GM23338 (cell line): Measurements from ENCODE around the gene CDH4. TPM values are rescaled to one million over a fixed set of nuclear protein-coding genes. Genes with fewer than 3 reads are reported as not detected.

Experiments
- ATAC-seq: fragments of 200-7000 bp; cut with Tn5 transposase; 3 replicates; pipeline ENCODE4 v1.9.1; 2020
- DNase-seq: peaks from one replicate; pipeline ENCODE4 v3.0.0-alpha.2; 2015; ENCODE audit warnings: low spot score
- H2AFZ ChIP-seq: fragments of 200-600 bp; sonication (generic); 2 replicates; pipeline ENCODE4 v1.8.0; 2016; ENCODE audit warnings: antibody characterized with exemption, mild to moderate bottlenecking, moderate library complexity
- H3F3A ChIP-seq: fragments of 200-600 bp; sonication (generic); replicated peaks from 2 replicates; pipeline ENCODE4 v1.8.0; 2017; ENCODE audit warnings: antibody characterized with exemption, mixed run types, low read depth
- H3K27ac ChIP-seq: fragments of 200-600 bp; sonication (generic); 2 replicates; pipeline ENCODE4 v1.6.1; 2016; ENCODE audit warnings: low read depth
- H3K27me3 ChIP-seq: fragments of 200-600 bp; sonication (generic); 2 replicates; pipeline ENCODE4 v1.8.0; 2016; ENCODE audit warnings: mild to moderate bottlenecking, mixed run types, moderate library complexity; ENCODE audit not compliant: insufficient read depth
- H3K36me3 ChIP-seq: fragments of 200-600 bp; sonication (generic); 2 replicates; pipeline ENCODE4 v1.8.0; 2016; ENCODE audit warnings: mild to moderate bottlenecking; ENCODE audit not compliant: insufficient read depth
- H3K4me1 ChIP-seq: fragments of 200-600 bp; sonication (generic); 2 replicates; pipeline ENCODE4 v1.8.0; 2016; ENCODE audit warnings: mild to moderate bottlenecking, moderate library complexity; ENCODE audit not compliant: insufficient read depth
- H3K4me2 ChIP-seq: fragments of 200-600 bp; sonication (generic); 2 replicates; pipeline ENCODE4 v1.7.1; 2017; ENCODE audit warnings: mixed run types
- H3K4me3 ChIP-seq: fragments of 200-600 bp; sonication (generic); 2 replicates; pipeline ENCODE4 v1.6.1; 2016; ENCODE audit warnings: mixed run types
- H3K79me2 ChIP-seq: fragments of 200-600 bp; sonication (generic); replicated peaks from 2 replicates; pipeline ENCODE4 v1.8.0; 2017; ENCODE audit warnings: mild to moderate bottlenecking; ENCODE audit not compliant: insufficient read depth
- H3K9me2 ChIP-seq: fragments of 200-600 bp; sonication (generic); 2 replicates; pipeline ENCODE4 v1.8.0; 2017; ENCODE audit not compliant: insufficient read depth
- H4K20me1 ChIP-seq: fragments of 200-600 bp; sonication (generic); replicated peaks from 2 replicates; pipeline ENCODE4 v1.8.0; 2017; ENCODE audit warnings: mild to moderate bottlenecking; ENCODE audit not compliant: insufficient read depth
- H3K27ac Mint-ChIP-seq: 2 replicates; pipeline ENCODE4 v1.8.0; 2020; ENCODE audit warnings: inconsistent platforms, mild to moderate bottlenecking, moderate library complexity, mixed read lengths
- H3K27me3 Mint-ChIP-seq: 3 replicates; pipeline ENCODE4 v1.8.0; 2022; ENCODE audit warnings: low read depth, mild to moderate bottlenecking, moderate library complexity, mixed read lengths, inconsistent platforms; ENCODE audit not compliant: insufficient read depth, poor library complexity
- H3K36me3 Mint-ChIP-seq: 3 replicates; pipeline ENCODE4 v1.8.0; 2021; ENCODE audit warnings: low read depth, mild to moderate bottlenecking, inconsistent platforms, moderate library complexity, mixed read lengths
- H3K4me1 Mint-ChIP-seq: 3 replicates; pipeline ENCODE4 v1.8.0; 2020; ENCODE audit warnings: mild to moderate bottlenecking, inconsistent platforms, mixed read lengths
- H3K4me3 Mint-ChIP-seq: 3 replicates; pipeline ENCODE4 v1.8.0; 2021; ENCODE audit warnings: moderate library complexity, mild to moderate bottlenecking, inconsistent platforms, mixed read lengths
- H3K9me3 Mint-ChIP-seq: 3 replicates; pipeline ENCODE4 v1.8.0; 2020; ENCODE audit warnings: moderate library complexity, mild to moderate bottlenecking, inconsistent platforms, mixed read lengths
- CREB1 ChIP-seq: fragments of 250-450 bp; sonication (Bioruptor Pico); IDR thresholded peaks from 2 replicates; pipeline ENCODE4 v1.5.0; 2020; ENCODE audit warnings: low read depth, mild to moderate bottlenecking, moderate library complexity
- EZH2 ChIP-seq: fragments of 200-600 bp; sonication (generic); IDR thresholded peaks from one replicate; pipeline ENCODE4 v1.8.0; 2017; ENCODE audit warnings: antibody characterized with exemption, mild to moderate bottlenecking, low read depth; ENCODE audit not compliant: unreplicated experiment
- EZH2phosphoT487 ChIP-seq: fragments of 200-600 bp; sonication (generic); IDR thresholded peaks from one replicate; pipeline ENCODE4 v1.8.1; 2018; ENCODE audit warnings: antibody characterized with exemption; ENCODE audit not compliant: unreplicated experiment
- JUNB ChIP-seq: IDR thresholded peaks from one replicate; pipeline ENCODE4 v1.6.1; 2016; ENCODE audit warnings: antibody characterized with exemption; ENCODE audit not compliant: unreplicated experiment
- NANOG ChIP-seq: IDR thresholded peaks from 2 replicates; pipeline ENCODE4 v1.6.1; 2016; ENCODE audit warnings: antibody characterized with exemption, borderline replicate concordance
- POLR2AphosphoS5 ChIP-seq: IDR thresholded peaks from 2 replicates; pipeline ENCODE4 v1.6.1; 2016; ENCODE audit warnings: antibody characterized with exemption, low read depth
- REST ChIP-seq: IDR thresholded peaks from one replicate; pipeline ENCODE4 v1.6.1; 2018; ENCODE audit warnings: antibody characterized with exemption; ENCODE audit not compliant: unreplicated experiment
- STAT1 ChIP-seq: IDR thresholded peaks from one replicate; pipeline ENCODE4 v1.6.1; 2016; ENCODE audit warnings: antibody characterized with exemption; ENCODE audit not compliant: unreplicated experiment
- ZNF114 ChIP-seq: fragments of 250-450 bp; sonication (Bioruptor Pico); IDR thresholded peaks from 2 replicates; pipeline ENCODE4 v1.5.0; 2020; ENCODE audit warnings: mild to moderate bottlenecking, moderate library complexity
- ZNF331 ChIP-seq: fragments of 250-450 bp; sonication (Bioruptor Pico); IDR thresholded peaks from 2 replicates; pipeline ENCODE4 v1.5.0; 2020; ENCODE audit warnings: low read depth, mild to moderate bottlenecking, moderate library complexity
- ZNF462 ChIP-seq: fragments of 250-450 bp; sonication (Bioruptor Pico); IDR thresholded peaks from 2 replicates; pipeline ENCODE4 v1.5.0; 2020; ENCODE audit warnings: mild to moderate bottlenecking, moderate library complexity
- polyA plus RNA-seq: library from polyadenylated mRNA; unstranded; fragments of >200 nt; fragmentation: Nextera tagmentation; extraction: Ambion mirVana; gene quantifications from 2 replicates; pipeline ENCODE4 v1.2.1, GENCODE V29; 2016
- total RNA-seq: library from RNA; depleted of rRNA; stranded (reverse); fragments of >200 nt; shearing (Covaris generic); gene quantifications from 2 replicates; pipeline ENCODE4 v1.2.3, GENCODE V29; 2014
- TF ChIP-seq, protein P1 (sequence below): IDR thresholded peaks from 2 replicates; pipeline ENCODE4 v1.6.1; 2016; ENCODE audit warnings: antibody characterized with exemption
- TF ChIP-seq, protein P2 (sequence below), 2 experiments: fragments of 200-600 bp in 1 of 2; sonication (generic) in 1 of 2; conservative IDR thresholded peaks; 2 replicates each; pipeline versions ENCODE4 v1.5.1 to v1.6.1; 2016 to 2017; ENCODE audit warnings: antibody characterized with exemption in 2 of 2, low read depth in 2 of 2, mild to moderate bottlenecking in 2 of 2, moderate library complexity in 1 of 2

Gene CDH4
- total and polyA plus RNA-seq, 2 experiments from 2014 or later, result 1.2 to 4.2 TPM

GRCh38 chr20:61629602-61630390, 377.7 kb downstream of the CDH4 start:
- Histone ChIP-seq H3K27ac (no peak overlapping the region), H3K4me2 (no peak overlapping the region), H3K4me3 (no peak overlapping the region), H3F3A (no peaks in the 10 kb centered on the region), H3K79me2 (no peaks in the 10 kb centered on the region), H3K4me1 (no peaks in the 10 kb centered on the region), H3K36me3 (no peaks in the 10 kb centered on the region), H2AFZ (no peak overlapping the region), H3K27me3 (no peaks in the 10 kb centered on the region), H4K20me1 (no peaks in the 10 kb centered on the region), H3K9me2 (no peaks in the 10 kb centered on the region)
- H3K27ac Mint-ChIP-seq, result no peak overlapping the region
- no peaks in the 10 kb centered on the region for H3K9me3 Mint-ChIP-seq
- H3K4me3 Mint-ChIP-seq, result no peak overlapping the region
- H3K36me3 Mint-ChIP-seq, result no peaks in the 10 kb centered on the region
- TF ChIP-seq ZNF462 (CRISPR knock-in tag) (no peak), REST (no peak), JUNB (no peak), ZNF331 (CRISPR knock-in tag) (no peak), EZH2phosphoT487 (no peak), CREB1 (CRISPR knock-in tag) (no peak), ZNF114 (CRISPR knock-in tag) (no peak), EZH2 (no peak), STAT1 (no peak), NANOG (no peak), POLR2AphosphoS5 (no peak)
- TF ChIP-seq, protein P1, sequence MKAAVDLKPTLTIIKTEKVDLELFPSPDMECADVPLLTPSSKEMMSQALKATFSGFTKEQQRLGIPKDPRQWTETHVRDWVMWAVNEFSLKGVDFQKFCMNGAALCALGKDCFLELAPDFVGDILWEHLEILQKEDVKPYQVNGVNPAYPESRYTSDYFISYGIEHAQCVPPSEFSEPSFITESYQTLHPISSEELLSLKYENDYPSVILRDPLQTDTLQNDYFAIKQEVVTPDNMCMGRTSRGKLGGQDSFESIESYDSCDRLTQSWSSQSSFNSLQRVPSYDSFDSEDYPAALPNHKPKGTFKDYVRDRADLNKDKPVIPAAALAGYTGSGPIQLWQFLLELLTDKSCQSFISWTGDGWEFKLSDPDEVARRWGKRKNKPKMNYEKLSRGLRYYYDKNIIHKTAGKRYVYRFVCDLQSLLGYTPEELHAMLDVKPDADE, result no peak
- TF ChIP-seq, protein P2, sequence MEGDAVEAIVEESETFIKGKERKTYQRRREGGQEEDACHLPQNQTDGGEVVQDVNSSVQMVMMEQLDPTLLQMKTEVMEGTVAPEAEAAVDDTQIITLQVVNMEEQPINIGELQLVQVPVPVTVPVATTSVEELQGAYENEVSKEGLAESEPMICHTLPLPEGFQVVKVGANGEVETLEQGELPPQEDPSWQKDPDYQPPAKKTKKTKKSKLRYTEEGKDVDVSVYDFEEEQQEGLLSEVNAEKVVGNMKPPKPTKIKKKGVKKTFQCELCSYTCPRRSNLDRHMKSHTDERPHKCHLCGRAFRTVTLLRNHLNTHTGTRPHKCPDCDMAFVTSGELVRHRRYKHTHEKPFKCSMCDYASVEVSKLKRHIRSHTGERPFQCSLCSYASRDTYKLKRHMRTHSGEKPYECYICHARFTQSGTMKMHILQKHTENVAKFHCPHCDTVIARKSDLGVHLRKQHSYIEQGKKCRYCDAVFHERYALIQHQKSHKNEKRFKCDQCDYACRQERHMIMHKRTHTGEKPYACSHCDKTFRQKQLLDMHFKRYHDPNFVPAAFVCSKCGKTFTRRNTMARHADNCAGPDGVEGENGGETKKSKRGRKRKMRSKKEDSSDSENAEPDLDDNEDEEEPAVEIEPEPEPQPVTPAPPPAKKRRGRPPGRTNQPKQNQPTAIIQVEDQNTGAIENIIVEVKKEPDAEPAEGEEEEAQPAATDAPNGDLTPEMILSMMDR (conservative IDR thresholded peaks at IDR 0.05; ENCODE audit: low read depth in 2 of 2), result no peak
- peaks cover 11% of the 10 kb centered on the region for H3K27me3 Mint-ChIP-seq
- DNase-seq (no peak), ATAC-seq (no peak)
- H3K4me1 Mint-ChIP-seq, result peaks cover 4% of the 10 kb centered on the region; the same call in 1 of the 3 replicates
